HepG2 (cell line): Measurements from ENCODE around the gene UTF1. TPM values are rescaled to one million over a fixed set of nuclear protein-coding genes. Genes with fewer than 3 reads are reported as not detected.
"Not testable (repeated sequence)": the region's sequence is repeated elsewhere in the genome, so short reads cannot be mapped to it uniquely, and the experiment has no call there.

Experiments used
- ATAC-seq: fragments of 200-7000 bp; cut with Tn5 transposase; 3 replicates; pipeline ENCODE4 v1.9.1; 2020; ENCODE audit warnings: mild to moderate bottlenecking, moderate library complexity
- BruUV-seq: library from RNA; stranded (reverse); fragments of 400-500 nt; replicated peaks from 2 replicates; lab custom pipeline; 2021; lab: Mats Ljungman, UMichigan
- CTCF ChIA-PET: fragments of 300-600 bp; formaldehyde crosslinking; extraction: SDS; loops from one replicate; lab custom pipeline; 2021; ENCODE audit warnings: low total read pairs, inconsistent platforms, low intra/inter-chr PET ratio; lab: Yijun Ruan, JAX
- POLR2A ChIA-PET: fragments of 350-600 bp; sonication (Branson Sonifier 250); formaldehyde crosslinking; loops from one replicate; lab custom pipeline; 2020; ENCODE audit warnings: antibody characterized with exemption, inconsistent platforms; lab: Yijun Ruan, JAX
- DNase-seq: peaks from one replicate; pipeline ENCODE4 v3.0.0-alpha.2; 2015; ENCODE audit warnings: low spot score
- FAIRE-seq: peaks from 3 replicates; lab custom pipeline; 2011; peaks lifted over from hg19 to GRCh38; lab: Jason Lieb, UNC
- H2AFZ ChIP-seq: one replicate; pipeline ENCODE4 v1.6.1; 2011; ENCODE audit warnings: low read length, inconsistent platforms
- H3K27ac ChIP-seq: fragments of 300-600 bp; 3 replicates; pipeline ENCODE4 v1.8.0; 2011; ENCODE audit warnings: mixed run types, mild to moderate bottlenecking, mixed read lengths, low read length, inconsistent platforms; ENCODE audit not compliant: insufficient read depth; ENCODE audit errors: extremely low read length
- H3K27me3 ChIP-seq, 2 experiments: fragments of 200-600 bp in 1 of 2; 2 replicates in 1 of 2; 3 replicates in 1 of 2; pipeline versions ENCODE4 v1.6.0 to v1.8.0; 2011; ENCODE audit warnings: low read length in 2 of 2, mild to moderate bottlenecking in 2 of 2, moderate library complexity in 2 of 2, inconsistent platforms in 1 of 2; ENCODE audit not compliant: insufficient read depth in 2 of 2, control insufficient read depth in 1 of 2
- H3K36me3 ChIP-seq, 2 experiments: fragments of 200-600 bp in 1 of 2; replicated peaks in 1 of 2; 2 replicates in 1 of 2; 3 replicates in 1 of 2; pipeline versions ENCODE4 v1.5.1 to v1.8.0; 2011; ENCODE audit warnings: low read length in 2 of 2, inconsistent platforms in 1 of 2; ENCODE audit not compliant: insufficient read depth in 2 of 2, control insufficient read depth in 1 of 2
- H3K4me1 ChIP-seq: 2 replicates; pipeline ENCODE4 v1.5.1; 2012; ENCODE audit warnings: low read length, inconsistent platforms; ENCODE audit not compliant: insufficient read depth
- H3K4me2 ChIP-seq: 2 replicates; pipeline ENCODE4 v1.6.0; 2011; ENCODE audit warnings: low read depth, low read length, inconsistent platforms
- H3K4me3 ChIP-seq, 3 experiments: fragments of 200-600 bp in 1 of 3; sonication (generic), shearing (Covaris generic) in 1 of 3; replicated peaks in 1 of 3; 2 replicates each; pipeline ENCODE4 v1.5.1; 2011 to 2016; ENCODE audit warnings: low read length in 3 of 3, inconsistent platforms in 2 of 3, low read depth in 2 of 3, mild to moderate bottlenecking in 2 of 3, control low read depth in 1 of 3, mixed read lengths in 1 of 3; ENCODE audit not compliant: insufficient read depth in 1 of 3
- H3K79me2 ChIP-seq: one replicate; pipeline ENCODE4 v1.6.1; 2011; ENCODE audit warnings: low read length, inconsistent platforms; ENCODE audit not compliant: insufficient read depth
- H3K9ac ChIP-seq: 2 replicates; pipeline ENCODE4 v1.6.0; 2011; ENCODE audit warnings: mild to moderate bottlenecking, low read depth, low read length, inconsistent platforms; ENCODE audit not compliant: insufficient read depth
- H3K9me3 ChIP-seq: 2 replicates; pipeline ENCODE4 v1.5.1; 2012; ENCODE audit warnings: mild to moderate bottlenecking, low read length
- H4K20me1 ChIP-seq: 2 replicates; pipeline ENCODE4 v1.6.0; 2011; ENCODE audit warnings: inconsistent platforms, mild to moderate bottlenecking, low read length, moderate library complexity; ENCODE audit not compliant: insufficient read depth
- AHR ChIP-seq: IDR thresholded peaks from 2 replicates; pipeline ENCODE4 v1.6.1; 2018; ENCODE audit warnings: missing genetic modification reagents, missing compliant biosample characterization
- EHMT2 ChIP-seq: fragments of 200-600 bp; sonication (generic); IDR thresholded peaks from 2 replicates; pipeline ENCODE4 v1.7.0; 2017; ENCODE audit warnings: antibody characterized with exemption, low read depth, low read length, borderline replicate concordance
- FOXM1 ChIP-seq: sonication (generic); formaldehyde crosslinking; IDR thresholded peaks from 2 replicates; pipeline ENCODE4 v1.5.0; 2020; ENCODE audit warnings: missing genetic modification reagents
- MAF1 ChIP-seq: sonication (generic); formaldehyde crosslinking; IDR thresholded peaks from 2 replicates; pipeline ENCODE4 v1.5.0; 2020; ENCODE audit warnings: missing genetic modification reagents, borderline replicate concordance
- NFYB ChIP-seq: sonication (generic); formaldehyde crosslinking; IDR thresholded peaks from 2 replicates; pipeline ENCODE4 v1.4.0; 2020; ENCODE audit warnings: missing genetic modification reagents
- PAX8 ChIP-seq: sonication (generic); formaldehyde crosslinking; IDR thresholded peaks from 2 replicates; pipeline ENCODE4 v1.8.0; 2022; ENCODE audit warnings: mild to moderate bottlenecking, missing genetic modification reagents, borderline replicate concordance
- YEATS4 ChIP-seq: sonication (generic); formaldehyde crosslinking; IDR thresholded peaks from 2 replicates; pipeline ENCODE4 v1.4.0; 2020; ENCODE audit warnings: missing genetic modification reagents, borderline replicate concordance
- ZFP82 ChIP-seq: sonication (generic); formaldehyde crosslinking; IDR thresholded peaks from 2 replicates; pipeline ENCODE4 v1.5.1; 2020; ENCODE audit warnings: mild to moderate bottlenecking, missing genetic modification reagents, borderline replicate concordance
- ZNF205 ChIP-seq: IDR thresholded peaks from 2 replicates; pipeline ENCODE4 v1.6.1; 2018; ENCODE audit warnings: missing biosample characterization, missing genetic modification reagents
- WGBS: methylation state at CpG from one replicate; pipeline ENCODE4 v1.1.6; 2017; ENCODE audit warnings: low lambda C conversion rate; 5-methylcytosine and 5-hydroxymethylcytosine counted together
- in situ Hi-C: cut with HindIII; loops from 2 replicates; pipeline ENCODE4 v1.10.0; 2017; ENCODE audit warnings: low pct_unique_long_range_greater_than_20kb; ENCODE audit not compliant: extremely low pct_ligation_motif_present
- intact Hi-C: fragments of 100-400 bp; cut with micrococcal nuclease; formaldehyde crosslinking; loops from one replicate; pipeline ENCODE4 v1.10.0; 2022; ENCODE audit not compliant: unreplicated experiment
- polyA plus RNA-seq, 8 experiments: library from polyadenylated mRNA; depleted of rRNA in 3 of 8; stranded (reverse) in 7 of 8; unstranded in 1 of 8; fragments of >200 nt; fragmentation: Illumina TruSeq in 4 of 8; extraction: Trizol in 4 of 8; gene quantifications; 2 replicates each; pipeline versions ENCODE4 v1.2.1 to v1.2.3, GENCODE V29; 2011 to 2016; ENCODE audit warnings: low read depth in 4 of 8, missing spikeins in 1 of 8, mixed read lengths in 1 of 8; ENCODE audit not compliant: insufficient read depth in 1 of 8
- total RNA-seq, 5 experiments: library from RNA; depleted of rRNA; stranded (reverse); fragments of >200 nt; fragmentation: Illumina TruSeq; extraction: Trizol; gene quantifications; 2 replicates each; pipeline ENCODE4 v1.2.3, GENCODE V29; 2016; ENCODE audit warnings: low read depth in 1 of 5
- TF ChIP-seq, protein P1 (sequence below): sonication (generic); formaldehyde crosslinking; IDR thresholded peaks from 2 replicates; pipeline ENCODE4 v1.5.0; 2020; ENCODE audit warnings: mild to moderate bottlenecking, missing genetic modification reagents, borderline replicate concordance
- TF ChIP-seq, protein P2 (sequence below): IDR thresholded peaks from 2 replicates; pipeline ENCODE4 v1.6.1; 2016; ENCODE audit warnings: mild to moderate bottlenecking, missing biosample characterization, missing genetic modification reagents

UTF1 gene
- total and polyA plus RNA-seq, 2 of the 13 experiments (the other 11 are each of a cell fraction or from before 2014, with no cell fraction given) = not detected

DNA sequence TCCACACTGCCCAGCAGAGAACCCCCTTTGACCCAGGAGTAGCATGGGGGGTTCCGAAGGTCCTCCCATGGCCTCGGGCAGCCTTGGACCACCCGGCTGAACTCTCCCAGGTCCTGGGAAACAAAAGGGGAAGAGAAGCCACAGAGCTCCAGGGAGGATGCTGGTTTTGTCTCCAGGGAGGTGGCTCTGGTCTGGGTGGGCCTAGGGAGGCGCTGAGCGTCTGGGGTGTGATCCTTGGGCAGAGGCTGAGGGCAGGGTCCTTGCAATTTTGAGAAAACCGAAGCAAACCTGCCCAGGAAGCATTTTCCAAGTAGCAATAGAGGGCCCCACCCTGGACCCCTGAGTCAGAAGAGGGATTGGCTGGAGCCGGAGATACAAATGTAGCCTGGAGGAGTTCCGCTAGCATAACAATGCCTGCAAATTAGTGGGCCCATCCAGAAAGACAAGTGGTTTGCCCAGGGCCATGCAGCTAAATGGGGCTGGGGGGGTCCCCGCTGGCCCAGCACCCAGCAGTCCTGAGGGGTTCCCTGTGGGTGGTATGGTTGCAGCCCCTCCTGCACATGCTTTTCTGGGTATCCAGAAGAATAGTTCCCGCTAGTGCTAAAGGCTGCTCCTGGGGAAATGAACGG lies 2.0 kb downstream of the UTF1 start:
- in situ Hi-C loops (no loop called here), intact Hi-C loops (no loop called here)
- no peaks in the 10 kb centered on the region for H3K36me3 ChIP-seq
- FAIRE-seq (no peak), ATAC-seq (no peak), DNase-seq (no peak)
- no peak overlapping the region for H3K4me2 ChIP-seq
- WGBS = 35% methylated on average over 8 of the region's 11 CpGs
- peaks cover 8 to 53% of the 10 kb centered on the region in 2 experiments for H3K27me3 ChIP-seq
- CTCF ChIA-PET = no interaction called here
- H3K4me3 ChIP-seq = no peak overlapping the region
- H3K79me2 ChIP-seq = no peaks in the 10 kb centered on the region
- H3K9me3 ChIP-seq = no peaks in the 10 kb centered on the region
- POLR2A ChIA-PET = no interaction called here
- no peak overlapping the region for H2AFZ ChIP-seq
- no peaks in the 10 kb centered on the region for H3K4me1 ChIP-seq
- 0 out of 2 replicates have a peak, but pooled peaks cover 3% of the 10 kb centered on the region for H4K20me1 ChIP-seq
- H3K9ac ChIP-seq = no peak overlapping the region
- TF ChIP-seq, protein P1, sequence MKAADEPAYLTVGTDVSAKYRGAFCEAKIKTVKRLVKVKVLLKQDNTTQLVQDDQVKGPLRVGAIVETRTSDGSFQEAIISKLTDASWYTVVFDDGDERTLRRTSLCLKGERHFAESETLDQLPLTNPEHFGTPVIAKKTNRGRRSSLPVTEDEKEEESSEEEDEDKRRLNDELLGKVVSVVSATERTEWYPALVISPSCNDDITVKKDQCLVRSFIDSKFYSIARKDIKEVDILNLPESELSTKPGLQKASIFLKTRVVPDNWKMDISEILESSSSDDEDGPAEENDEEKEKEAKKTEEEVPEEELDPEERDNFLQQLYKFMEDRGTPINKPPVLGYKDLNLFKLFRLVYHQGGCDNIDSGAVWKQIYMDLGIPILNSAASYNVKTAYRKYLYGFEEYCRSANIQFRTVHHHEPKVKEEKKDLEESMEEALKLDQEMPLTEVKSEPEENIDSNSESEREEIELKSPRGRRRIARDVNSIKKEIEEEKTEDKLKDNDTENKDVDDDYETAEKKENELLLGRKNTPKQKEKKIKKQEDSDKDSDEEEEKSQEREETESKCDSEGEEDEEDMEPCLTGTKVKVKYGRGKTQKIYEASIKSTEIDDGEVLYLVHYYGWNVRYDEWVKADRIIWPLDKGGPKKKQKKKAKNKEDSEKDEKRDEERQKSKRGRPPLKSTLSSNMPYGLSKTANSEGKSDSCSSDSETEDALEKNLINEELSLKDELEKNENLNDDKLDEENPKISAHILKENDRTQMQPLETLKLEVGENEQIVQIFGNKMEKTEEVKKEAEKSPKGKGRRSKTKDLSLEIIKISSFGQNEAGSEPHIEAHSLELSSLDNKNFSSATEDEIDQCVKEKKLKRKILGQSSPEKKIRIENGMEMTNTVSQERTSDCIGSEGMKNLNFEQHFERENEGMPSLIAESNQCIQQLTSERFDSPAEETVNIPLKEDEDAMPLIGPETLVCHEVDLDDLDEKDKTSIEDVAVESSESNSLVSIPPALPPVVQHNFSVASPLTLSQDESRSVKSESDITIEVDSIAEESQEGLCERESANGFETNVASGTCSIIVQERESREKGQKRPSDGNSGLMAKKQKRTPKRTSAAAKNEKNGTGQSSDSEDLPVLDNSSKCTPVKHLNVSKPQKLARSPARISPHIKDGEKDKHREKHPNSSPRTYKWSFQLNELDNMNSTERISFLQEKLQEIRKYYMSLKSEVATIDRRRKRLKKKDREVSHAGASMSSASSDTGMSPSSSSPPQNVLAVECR (CRISPR knock-in tag) = no peak
- TF ChIP-seq FOXM1 (CRISPR knock-in tag) = no peak
- TF ChIP-seq MAF1 = no peak
- no peak for TF ChIP-seq EHMT2
- no peak for TF ChIP-seq AHR (CRISPR knock-in tag)
- no peak for TF ChIP-seq ZNF205
- no peak for TF ChIP-seq ZFP82 (CRISPR knock-in tag)
- TF ChIP-seq, protein P2, sequence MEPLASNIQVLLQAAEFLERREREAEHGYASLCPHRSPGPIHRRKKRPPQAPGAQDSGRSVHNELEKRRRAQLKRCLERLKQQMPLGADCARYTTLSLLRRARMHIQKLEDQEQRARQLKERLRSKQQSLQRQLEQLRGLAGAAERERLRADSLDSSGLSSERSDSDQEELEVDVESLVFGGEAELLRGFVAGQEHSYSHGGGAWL (CRISPR knock-in tag) = no peak
- no peak for TF ChIP-seq NFYB (CRISPR knock-in tag)
- no peak for TF ChIP-seq YEATS4
- no peak for TF ChIP-seq PAX8 (CRISPR knock-in tag)
- no peak overlapping the region for H3K27ac ChIP-seq
- BruUV-seq = no TSS peak

DNA sequence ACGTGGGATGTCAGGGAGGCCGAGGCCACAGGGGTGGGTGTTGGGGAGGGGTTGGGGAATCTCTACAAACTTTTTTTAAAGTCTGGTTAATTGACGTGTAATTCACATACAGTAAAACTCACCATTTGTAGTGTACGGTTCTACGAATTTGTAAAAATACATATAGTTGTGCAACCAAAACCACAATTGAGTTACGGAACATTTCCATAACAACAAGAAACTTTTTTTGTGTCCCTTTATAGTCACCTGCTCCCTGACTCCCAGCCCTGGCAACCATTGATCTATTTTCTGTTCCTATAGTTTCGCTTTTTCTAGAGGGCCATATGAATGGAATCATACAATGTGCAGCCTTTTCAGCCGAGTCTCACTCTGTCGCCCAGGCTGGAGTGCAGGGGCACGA lies 4.8 kb downstream of the UTF1 start:
- H3K4me1 ChIP-seq = not testable (repeated sequence)

More for the DNA sequence above, 4.8 kb downstream of the UTF1 start:
- H4K20me1 ChIP-seq, H2AFZ ChIP-seq, in situ Hi-C loops, intact Hi-C loops, H3K4me2 ChIP-seq, POLR2A ChIA-PET, DNase-seq, CTCF ChIA-PET, BruUV-seq, ATAC-seq, H3K9ac ChIP-seq, H3K4me3 ChIP-seq, FAIRE-seq, H3K9me3 ChIP-seq, H3K79me2 ChIP-seq, H3K27ac ChIP-seq, H3K36me3 ChIP-seq: not testable (repeated sequence)
- 25% methylated on average over 9 of the region's 10 CpGs for WGBS
- H3K27me3 ChIP-seq = peaks cover 9 to 62% of the 10 kb centered on the region in 2 experiments
